ENCODE data around the gene PC.

GRCh38 chr11:66886671-66887221 lies 71.4 kb downstream of the PC start:
- TF ChIP-seq, protein P1, sequence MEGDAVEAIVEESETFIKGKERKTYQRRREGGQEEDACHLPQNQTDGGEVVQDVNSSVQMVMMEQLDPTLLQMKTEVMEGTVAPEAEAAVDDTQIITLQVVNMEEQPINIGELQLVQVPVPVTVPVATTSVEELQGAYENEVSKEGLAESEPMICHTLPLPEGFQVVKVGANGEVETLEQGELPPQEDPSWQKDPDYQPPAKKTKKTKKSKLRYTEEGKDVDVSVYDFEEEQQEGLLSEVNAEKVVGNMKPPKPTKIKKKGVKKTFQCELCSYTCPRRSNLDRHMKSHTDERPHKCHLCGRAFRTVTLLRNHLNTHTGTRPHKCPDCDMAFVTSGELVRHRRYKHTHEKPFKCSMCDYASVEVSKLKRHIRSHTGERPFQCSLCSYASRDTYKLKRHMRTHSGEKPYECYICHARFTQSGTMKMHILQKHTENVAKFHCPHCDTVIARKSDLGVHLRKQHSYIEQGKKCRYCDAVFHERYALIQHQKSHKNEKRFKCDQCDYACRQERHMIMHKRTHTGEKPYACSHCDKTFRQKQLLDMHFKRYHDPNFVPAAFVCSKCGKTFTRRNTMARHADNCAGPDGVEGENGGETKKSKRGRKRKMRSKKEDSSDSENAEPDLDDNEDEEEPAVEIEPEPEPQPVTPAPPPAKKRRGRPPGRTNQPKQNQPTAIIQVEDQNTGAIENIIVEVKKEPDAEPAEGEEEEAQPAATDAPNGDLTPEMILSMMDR (conservative IDR thresholded peaks at IDR 0.05; ENCODE audit: low read depth, low read length), result no peak
- no peak for TF ChIP-seq EZH2 (IDR thresholded peaks at IDR 0.05; ENCODE audit: low read length, unreplicated experiment)
- no peak for TF ChIP-seq EZH2phosphoT487 (IDR thresholded peaks at IDR 0.05; ENCODE audit: borderline replicate concordance, low read length)

Measured in PC-3 (cell line).